Endothelial cell (in vitro differentiated cells): ENCODE measurements around the gene TAF4. TPM values are rescaled to one million over a fixed set of nuclear protein-coding genes. Genes with fewer than 3 reads are reported as not detected.

Experiments used
- DNase-seq: peaks from one replicate; pipeline ENCODE4 v3.0.0; 2021; ENCODE audit warnings: low spot score
- H3K27ac Mint-ChIP-seq: one replicate; pipeline ENCODE4 v1.8.0; 2021; ENCODE audit warnings: mixed read lengths, inconsistent platforms; ENCODE audit not compliant: unreplicated experiment
- H3K27me3 Mint-ChIP-seq: one replicate; pipeline ENCODE4 v1.8.0; 2021; ENCODE audit warnings: mild to moderate bottlenecking, moderate library complexity, mixed read lengths, inconsistent platforms; ENCODE audit not compliant: unreplicated experiment
- H3K36me3 Mint-ChIP-seq: one replicate; pipeline ENCODE4 v1.8.0; 2021; ENCODE audit warnings: mild to moderate bottlenecking, low read depth, mixed read lengths, inconsistent platforms; ENCODE audit not compliant: unreplicated experiment
- H3K4me1 Mint-ChIP-seq: one replicate; pipeline ENCODE4 v1.8.0; 2021; ENCODE audit warnings: mild to moderate bottlenecking, mixed read lengths, inconsistent platforms; ENCODE audit not compliant: unreplicated experiment
- H3K4me3 Mint-ChIP-seq: one replicate; pipeline ENCODE4 v1.8.0; 2021; ENCODE audit warnings: mild to moderate bottlenecking, mixed read lengths, inconsistent platforms; ENCODE audit not compliant: unreplicated experiment
- H3K9me3 Mint-ChIP-seq: one replicate; pipeline ENCODE4 v1.8.0; 2021; ENCODE audit warnings: mixed read lengths, inconsistent platforms; ENCODE audit not compliant: unreplicated experiment
- total RNA-seq: library from RNA; stranded (reverse); fragmentation: NEBNext Ultra II Directional; extraction: Animal tissue kit (Norgen Biotek cat#: 25700); gene quantifications from one replicate; pipeline ENCODE4 v1.2.1, GENCODE V29; 2021; ENCODE audit not compliant: unreplicated experiment
- TF ChIP-seq, protein P1 (sequence below): fragments of 200-600 bp; sonication (generic); IDR thresholded peaks from one replicate; pipeline ENCODE4 v1.5.0; 2021; ENCODE audit warnings: antibody characterized with exemption; ENCODE audit not compliant: unreplicated experiment

The TAF4 gene
- total RNA-seq, 1 donor from 2014 or later, result 14.2 TPM

DNA sequence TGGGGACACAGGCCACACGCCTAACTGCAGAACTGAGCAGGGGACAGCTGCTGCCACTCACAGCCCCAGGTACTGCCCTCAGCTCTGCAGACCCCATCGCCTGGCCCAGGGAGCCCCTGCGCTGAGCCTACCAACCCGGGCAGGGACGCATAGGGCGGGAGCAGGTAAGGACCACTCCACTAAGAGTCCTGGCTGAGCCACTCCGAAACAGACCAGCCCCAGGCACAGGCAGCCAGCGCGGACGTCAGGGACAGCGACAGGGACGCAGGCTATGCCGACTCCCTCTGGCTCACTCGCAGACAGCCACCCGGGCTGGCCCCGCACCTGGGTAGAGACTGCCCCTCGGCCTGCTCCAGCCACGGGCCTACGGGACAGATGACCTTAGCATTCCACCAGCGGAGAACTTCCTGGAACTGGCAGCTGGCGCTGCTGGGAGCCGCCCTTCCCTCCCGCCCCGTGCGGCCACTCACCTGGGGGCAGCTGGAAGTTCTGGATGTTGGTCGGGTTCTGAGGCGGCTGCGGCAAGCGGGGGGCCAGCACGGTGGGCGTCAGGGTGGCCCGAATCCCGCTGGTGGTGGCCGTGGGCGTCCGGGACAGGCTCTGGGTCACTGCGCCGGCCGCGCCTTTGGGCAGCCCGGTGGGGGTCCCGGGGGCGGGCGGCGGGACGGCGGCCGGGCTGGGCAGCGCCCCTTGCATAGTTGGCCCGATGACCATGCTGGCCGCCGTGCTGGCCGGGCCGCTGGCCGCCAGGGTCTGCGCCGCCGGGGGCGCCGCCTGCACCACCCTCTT lies 1.5 kb downstream of the TAF4 start:
- peak overlapping the region; percentile 86 for H3K4me3 Mint-ChIP-seq
- H3K27ac Mint-ChIP-seq, result no peak overlapping the region
- peaks cover 17% of the 10 kb centered on the region for H3K4me1 Mint-ChIP-seq
- peak; percentile 31 for DNase-seq
- peaks cover 16% of the 10 kb centered on the region for H3K36me3 Mint-ChIP-seq
- TF ChIP-seq, protein P1, sequence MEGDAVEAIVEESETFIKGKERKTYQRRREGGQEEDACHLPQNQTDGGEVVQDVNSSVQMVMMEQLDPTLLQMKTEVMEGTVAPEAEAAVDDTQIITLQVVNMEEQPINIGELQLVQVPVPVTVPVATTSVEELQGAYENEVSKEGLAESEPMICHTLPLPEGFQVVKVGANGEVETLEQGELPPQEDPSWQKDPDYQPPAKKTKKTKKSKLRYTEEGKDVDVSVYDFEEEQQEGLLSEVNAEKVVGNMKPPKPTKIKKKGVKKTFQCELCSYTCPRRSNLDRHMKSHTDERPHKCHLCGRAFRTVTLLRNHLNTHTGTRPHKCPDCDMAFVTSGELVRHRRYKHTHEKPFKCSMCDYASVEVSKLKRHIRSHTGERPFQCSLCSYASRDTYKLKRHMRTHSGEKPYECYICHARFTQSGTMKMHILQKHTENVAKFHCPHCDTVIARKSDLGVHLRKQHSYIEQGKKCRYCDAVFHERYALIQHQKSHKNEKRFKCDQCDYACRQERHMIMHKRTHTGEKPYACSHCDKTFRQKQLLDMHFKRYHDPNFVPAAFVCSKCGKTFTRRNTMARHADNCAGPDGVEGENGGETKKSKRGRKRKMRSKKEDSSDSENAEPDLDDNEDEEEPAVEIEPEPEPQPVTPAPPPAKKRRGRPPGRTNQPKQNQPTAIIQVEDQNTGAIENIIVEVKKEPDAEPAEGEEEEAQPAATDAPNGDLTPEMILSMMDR, result no peak
- peaks cover 20% of the 10 kb centered on the region for H3K27me3 Mint-ChIP-seq
- H3K9me3 Mint-ChIP-seq, result no peaks in the 10 kb centered on the region

- TF ChIP-seq, protein P1, result no peak
- peaks cover 20% of the 10 kb centered on the region for H3K27me3 Mint-ChIP-seq
- no peaks in the 10 kb centered on the region for H3K9me3 Mint-ChIP-seq
- peaks cover 16% of the 10 kb centered on the region for H3K36me3 Mint-ChIP-seq
- DNase-seq, result no peak
- no peak overlapping the region for H3K27ac Mint-ChIP-seq
- peaks cover 21% of the 10 kb centered on the region for H3K4me1 Mint-ChIP-seq
- peak overlapping the region; percentile 86 for H3K4me3 Mint-ChIP-seq
Measured at GRCh38 chr20:62063315-62063980, 2.2 kb downstream of the TAF4 start.

DNA sequence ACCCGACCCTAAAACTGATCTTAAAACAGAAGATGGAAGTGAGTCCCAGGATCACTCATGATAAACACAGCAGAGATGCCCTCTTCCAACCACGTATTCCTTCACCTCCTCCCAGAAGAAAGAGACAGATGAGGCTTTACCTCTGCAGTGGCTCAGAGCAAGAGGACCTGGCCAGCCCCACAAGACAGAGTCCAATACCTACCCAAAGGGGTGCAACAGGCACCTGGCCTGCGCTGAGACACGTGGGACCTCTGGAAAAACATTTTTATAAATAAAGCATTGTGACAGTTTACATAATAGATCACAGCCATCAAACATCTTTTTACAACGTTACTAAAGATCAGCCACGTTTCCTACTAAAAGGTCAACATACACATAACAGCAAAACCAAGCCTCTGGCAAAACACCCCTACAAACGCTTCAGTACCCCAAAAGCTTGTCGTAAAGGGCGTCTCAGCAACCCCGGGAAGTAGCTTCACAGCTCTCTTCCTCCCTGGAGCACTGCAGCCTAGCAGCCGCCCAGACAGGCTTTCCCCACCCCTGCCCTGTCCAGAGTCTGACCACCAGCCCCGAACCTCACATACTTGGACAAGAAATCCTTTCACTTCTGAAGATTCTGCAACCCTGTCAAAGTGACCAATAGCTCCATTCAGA lies 2.9 kb downstream of the TAF4 start:
- Mint-ChIP-seq H3K9me3 (no peaks in the 10 kb centered on the region), H3K27me3 (peaks cover 17% of the 10 kb centered on the region)
- no peak for DNase-seq

GRCh38 chr20:62061851-62062423 lies 3.7 kb downstream of the TAF4 start:
- no peak overlapping the region for H3K27ac Mint-ChIP-seq
- H3K4me3 Mint-ChIP-seq, result no peak overlapping the region
- no peaks in the 10 kb centered on the region for H3K9me3 Mint-ChIP-seq
- peaks cover 10% of the 10 kb centered on the region for H3K4me1 Mint-ChIP-seq
- no peak for DNase-seq
- peaks cover 14% of the 10 kb centered on the region for H3K27me3 Mint-ChIP-seq
- TF ChIP-seq, protein P1, result no peak
- peaks cover 9% of the 10 kb centered on the region for H3K36me3 Mint-ChIP-seq

More for the DNA sequence above, 2.9 kb downstream of the TAF4 start:
- TF ChIP-seq, protein P1, result no peak
- H3K27ac Mint-ChIP-seq, result no peak overlapping the region
- H3K36me3 Mint-ChIP-seq, result peaks cover 12% of the 10 kb centered on the region
- H3K4me1 Mint-ChIP-seq, result peaks cover 18% of the 10 kb centered on the region
- peak overlapping the region; percentile 7 for H3K4me3 Mint-ChIP-seq
